Measurements from ENCODE around the gene CCDC33. TPM values are rescaled to one million over a fixed set of nuclear protein-coding genes. Genes with fewer than 3 reads are reported as not detected.

The CCDC33 gene
- total and polyA plus RNA-seq, 10 of the 15 experiments (the other 5 are each of a cell fraction or from before 2014, with no cell fraction given) = 0.57 to 5.8 (median 4.3) TPM

DNA sequence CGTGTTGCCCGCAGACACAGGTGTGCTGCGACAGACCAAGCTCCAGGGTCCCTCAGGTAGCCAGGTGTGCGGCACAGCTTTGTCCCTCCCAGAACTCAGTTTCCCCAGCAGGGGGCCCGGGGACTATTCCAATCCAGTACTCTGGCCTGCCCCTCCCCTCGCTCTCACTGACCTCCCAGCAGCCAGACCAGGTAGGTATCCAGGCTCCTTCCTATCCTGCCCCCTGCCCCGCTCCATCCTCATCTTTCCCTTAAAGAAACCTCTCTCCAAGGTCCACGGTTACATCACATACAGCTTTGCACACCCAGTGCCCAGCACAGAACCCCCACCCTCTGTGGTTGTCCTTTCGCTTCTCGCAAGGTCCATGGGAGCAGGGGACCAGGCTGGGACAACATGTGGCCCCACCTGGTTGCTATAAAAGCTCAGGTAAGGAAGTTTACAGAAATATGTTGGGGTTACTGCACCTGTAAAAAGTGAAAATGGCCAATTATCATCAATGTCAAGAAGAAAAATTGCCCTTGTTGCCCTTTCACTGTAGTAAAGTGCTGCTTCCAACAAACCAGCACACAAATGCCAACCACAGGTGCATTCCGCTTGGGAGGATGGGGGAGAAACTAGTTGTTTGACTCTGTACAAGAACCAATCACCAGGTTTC is 138.6 kb downstream of the CCDC33 start:
- no peaks in the 10 kb centered on the region for H3K9me3 ChIP-seq (replicated peaks; ENCODE audit: control insufficient read depth, insufficient read depth, low read length)
- H3K27me3 ChIP-seq (replicated peaks in 1 of 2; ENCODE audit: control insufficient read depth in 2 of 2, insufficient read depth in 2 of 2, low read length in 1 of 2) = no peaks in the 10 kb centered on the region; a peak in 2 of 4 replicates
- no peak for TF ChIP-seq NFYA (IDR thresholded peaks at IDR 0.05; ENCODE audit: borderline replicate concordance, low read depth, low read length)
- TF ChIP-seq NFYB (IDR thresholded peaks at IDR 0.05; ENCODE audit: insufficient read depth, low read depth, low read length) = 0 out of 2 replicates have a peak, but pooled peaks have one; percentile 46
- TF ChIP-seq PAX5 (IDR thresholded peaks at IDR 0.05; ENCODE audit: borderline replicate concordance, low read depth, low read length) = 0 out of 2 replicates have a peak, but pooled peaks have one; percentile 0
- no peak for TF ChIP-seq NR2C2 (IDR thresholded peaks at IDR 0.05; ENCODE audit: borderline replicate concordance, control insufficient read depth, insufficient read length, low read depth)
- no peak for TF ChIP-seq JUND (IDR thresholded peaks at IDR 0.05; ENCODE audit: low read depth, low read length)
- no peak for TF ChIP-seq NR2C1 (IDR thresholded peaks at IDR 0.05)
- TF ChIP-seq SMC3 (IDR thresholded peaks at IDR 0.05; ENCODE audit: borderline replicate concordance, low read length) = no peak
- TF ChIP-seq LARP7 (IDR thresholded peaks at IDR 0.05) = 0 out of 2 replicates have a peak, but pooled peaks have one; percentile 31
- peak; percentile 67; the same call in 1 of the 2 replicates for TF ChIP-seq MTA3 (IDR thresholded peaks at IDR 0.05; ENCODE audit: borderline replicate concordance, low read length)
- TF ChIP-seq SP1 (IDR thresholded peaks at IDR 0.05; ENCODE audit: low read depth, low read length) = no peak
- TF ChIP-seq, protein P1, sequence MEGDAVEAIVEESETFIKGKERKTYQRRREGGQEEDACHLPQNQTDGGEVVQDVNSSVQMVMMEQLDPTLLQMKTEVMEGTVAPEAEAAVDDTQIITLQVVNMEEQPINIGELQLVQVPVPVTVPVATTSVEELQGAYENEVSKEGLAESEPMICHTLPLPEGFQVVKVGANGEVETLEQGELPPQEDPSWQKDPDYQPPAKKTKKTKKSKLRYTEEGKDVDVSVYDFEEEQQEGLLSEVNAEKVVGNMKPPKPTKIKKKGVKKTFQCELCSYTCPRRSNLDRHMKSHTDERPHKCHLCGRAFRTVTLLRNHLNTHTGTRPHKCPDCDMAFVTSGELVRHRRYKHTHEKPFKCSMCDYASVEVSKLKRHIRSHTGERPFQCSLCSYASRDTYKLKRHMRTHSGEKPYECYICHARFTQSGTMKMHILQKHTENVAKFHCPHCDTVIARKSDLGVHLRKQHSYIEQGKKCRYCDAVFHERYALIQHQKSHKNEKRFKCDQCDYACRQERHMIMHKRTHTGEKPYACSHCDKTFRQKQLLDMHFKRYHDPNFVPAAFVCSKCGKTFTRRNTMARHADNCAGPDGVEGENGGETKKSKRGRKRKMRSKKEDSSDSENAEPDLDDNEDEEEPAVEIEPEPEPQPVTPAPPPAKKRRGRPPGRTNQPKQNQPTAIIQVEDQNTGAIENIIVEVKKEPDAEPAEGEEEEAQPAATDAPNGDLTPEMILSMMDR (IDR thresholded peaks at IDR 0.05 in 2 of 3, conservative IDR thresholded peaks at IDR 0.05 in 1 of 3; ENCODE audit: control insufficient read depth in 2 of 3, extremely low read depth in 1 of 3, insufficient read depth in 1 of 3, low read depth in 3 of 3, low read length in 3 of 3) = peak in 1 of 3 experiments; percentile 20; a peak in 1 of 6 replicates
- no peak for TF ChIP-seq ZNF207 (IDR thresholded peaks at IDR 0.05; ENCODE audit: borderline replicate concordance)
- 0 out of 2 replicates have a peak, but pooled peaks have one; percentile 29 for TF ChIP-seq TCF3 (IDR thresholded peaks at IDR 0.05; ENCODE audit: borderline replicate concordance, insufficient read depth, low read depth, low read length)
- no peaks in the 10 kb centered on the region; the same call in 1 of the 2 replicates for H3K79me2 ChIP-seq (ENCODE audit: control insufficient read depth, insufficient read depth, low read length)
- H3K9ac ChIP-seq (ENCODE audit: control insufficient read depth, insufficient read depth, low read length) = no peak overlapping the region
- H3K27ac ChIP-seq (ENCODE audit: control insufficient read depth, insufficient read depth) = no peak overlapping the region
- CTCF ChIA-PET = interaction anchor here (0.7 to 21.7 kb wide), 28 partner anchors 8 to 425 kb away, joined by 3 to 655 read pairs (median 4); partner anchors contain the start of genes CLK3 and SEMA7A
- no peaks in the 10 kb centered on the region for H3K36me3 ChIP-seq (ENCODE audit: control insufficient read depth in 2 of 2, insufficient read depth in 2 of 2, low read length in 1 of 2)
- no peak for FAIRE-seq
- H4K20me1 ChIP-seq (ENCODE audit: control insufficient read depth, insufficient read depth) = no peaks in the 10 kb centered on the region
- RAD21 ChIA-PET (ENCODE audit: unreplicated experiment) = interaction anchor here (0.7 to 3.2 kb wide), 11 partner anchors 10 to 240 kb away, joined by 3 to 18 read pairs (median 8); partner anchors contain the start of gene UBL7
- intact Hi-C loops (cut with micrococcal nuclease; ENCODE audit: unreplicated experiment) (loop anchor here (1.0 to 2.0 kb wide), 4 partner anchors 64 to 246 kb away; partner anchors contain the start of gene ARID3B), in situ Hi-C loops (cut with MboI) (loop anchor here (5.0 kb wide), 1 partner anchor 248 kb away; no protein-coding TSS in a partner anchor)
- H3K4me1 ChIP-seq (ENCODE audit: control insufficient read depth, insufficient read depth, low read length) = peaks cover 36% of the 10 kb centered on the region
- peak overlapping the region; percentile 18; the same call in 1 of the 2 replicates for H2AFZ ChIP-seq (ENCODE audit: control insufficient read depth, low read depth, low read length)
- no peak for DNase-seq (ENCODE audit: low read depth, low spot score)
- WGBS (ENCODE audit: insufficient coverage, insufficient replicate concordance, low lambda C conversion rate, missing lambda C conversion rate) = 27% methylated on average over 11 of the region's 11 CpGs
- no peak; the same call in 1 of the 3 replicates for ATAC-seq
- SMC1A ChIA-PET (ENCODE audit: uncharacterized antibody, unreplicated experiment) = interaction anchor here (0.8 to 21.3 kb wide), 12 partner anchors 8 to 394 kb away, joined by 3 to 544 read pairs (median 4); partner anchors contain the start of gene SEMA7A
- no TSS peak for BruUV-seq (replicated peaks)
- peak overlapping the region; percentile 69 for H3K4me3 ChIP-seq
- peak overlapping the region; percentile 82 for H3K4me2 ChIP-seq (ENCODE audit: control insufficient read depth, insufficient read depth)
- POLR2A ChIA-PET = interaction anchor here (0.6 to 1.8 kb wide), 10 partner anchors 9 to 108 kb away, joined by 3 to 8 read pairs (median 4); partner anchors contain the start of gene UBL7

Measured in GM12878 (cell line).